HL-60 (cell line): ENCODE measurements around the gene OIT3.
A peak's percentile ranks its signal among the peaks of the same experiment; 100 is the strongest.

Experiments
- DNase-seq, 2 experiments: peaks; one replicate each; pipeline ENCODE4 v3.0.0-alpha.2; 2010 to 2020; ENCODE audit warnings: low read depth in 1 of 2, low spot score in 1 of 2
- H3K27ac ChIP-seq: fragments of 250-450 bp; sonication (Bioruptor Pico); replicated peaks from 2 replicates; pipeline ENCODE4 v1.5.1; 2020; ENCODE audit warnings: mild to moderate bottlenecking, moderate library complexity
- H3K27me3 ChIP-seq: fragments of 250-450 bp; sonication (Bioruptor Pico); 2 replicates; pipeline ENCODE4 v1.5.1; 2021; ENCODE audit warnings: mild to moderate bottlenecking, moderate library complexity; ENCODE audit not compliant: insufficient read depth, poor library complexity, severe bottlenecking
- H3K4me3 ChIP-seq: replicated peaks from 2 replicates; pipeline ENCODE4 v1.5.1; 2011; ENCODE audit warnings: mild to moderate bottlenecking, control low read depth, low read length; ENCODE audit not compliant: insufficient read depth
- CTCF ChIP-seq: IDR thresholded peaks from one replicate; pipeline ENCODE4 v1.5.1; 2011; ENCODE audit warnings: low read length, control low read depth, inconsistent platforms; ENCODE audit not compliant: insufficient read depth
- GABPA ChIP-seq: IDR thresholded peaks from 2 replicates; pipeline ENCODE4 v1.6.1; 2012; ENCODE audit warnings: low read depth
- POLR2AphosphoS5 ChIP-seq: IDR thresholded peaks from 2 replicates; pipeline ENCODE4 v1.6.1; 2012; ENCODE audit warnings: low read depth
- REST ChIP-seq: IDR thresholded peaks from 2 replicates; pipeline ENCODE4 v1.6.1; 2012; ENCODE audit warnings: low read depth; ENCODE audit not compliant: insufficient replicate concordance
- SPI1 ChIP-seq: IDR thresholded peaks from 2 replicates; pipeline ENCODE4 v1.6.1; 2012; ENCODE audit warnings: low read depth, mild to moderate bottlenecking, borderline replicate concordance

OIT3 gene

GRCh38 chr10:72862957-72863356 lies 30.6 kb upstream of the OIT3 start:
- H3K27ac ChIP-seq: no peak overlapping the region
- TF ChIP-seq REST: no peak
- no peak for TF ChIP-seq POLR2AphosphoS5
- no peak for TF ChIP-seq CTCF
- no peak for TF ChIP-seq GABPA
- no peak for TF ChIP-seq SPI1

GRCh38 chr10:72875250-72876055 lies 18.1 kb upstream of the OIT3 start:
- DNase-seq: peak in 1 of 2 experiments; percentile 20
- Histone ChIP-seq H3K4me3 (no peak overlapping the region), H3K27ac (no peak overlapping the region), H3K27me3 (no peaks in the 10 kb centered on the region)
- no peak for TF ChIP-seq CTCF
- TF ChIP-seq POLR2AphosphoS5: no peak
- TF ChIP-seq SPI1: no peak
- TF ChIP-seq GABPA: no peak
- no peak for TF ChIP-seq REST

More at GRCh38 chr10:72862957-72863356, 30.6 kb upstream of the OIT3 start:
- Histone ChIP-seq H3K4me3 (no peak overlapping the region), H3K27me3 (no peaks in the 10 kb centered on the region)
- no peak for DNase-seq

- Histone ChIP-seq H3K4me3 (no peak overlapping the region), H3K27ac (no peak overlapping the region), H3K27me3 (no peaks in the 10 kb centered on the region)
- no peak for TF ChIP-seq SPI1
- TF ChIP-seq POLR2AphosphoS5: no peak
- TF ChIP-seq GABPA: no peak
- no peak for TF ChIP-seq REST
- TF ChIP-seq CTCF: no peak
- no peak for DNase-seq
Observed at GRCh38 chr10:72879245-72879644, 14.3 kb upstream of the OIT3 start.
